Activated naive CD4-positive, alpha-beta T cell treated with anti-CD3 and anti-CD28 coated beads, Interleukin-2, amount 50 U/mL, for 24 hours (primary cell): Measurements from ENCODE around the gene COMMD4.
"Not testable (repeated sequence)": the region's sequence is repeated elsewhere in the genome, so short reads cannot be mapped to it uniquely, and the experiment has no call there.

Source experiments
- H3K27ac Mint-ChIP-seq: one replicate; pipeline ENCODE4 v1.8.0; 2021; ENCODE audit warnings: mild to moderate bottlenecking, mixed read lengths
- H3K27me3 Mint-ChIP-seq: one replicate; pipeline ENCODE4 v1.8.0; 2021; ENCODE audit warnings: mixed read lengths
- H3K36me3 Mint-ChIP-seq: one replicate; pipeline ENCODE4 v1.8.0; 2021; ENCODE audit warnings: mixed read lengths
- H3K4me1 Mint-ChIP-seq: one replicate; pipeline ENCODE4 v1.8.0; 2021; ENCODE audit warnings: mixed read lengths
- H3K4me3 Mint-ChIP-seq: one replicate; pipeline ENCODE4 v1.8.0; 2021; ENCODE audit warnings: mild to moderate bottlenecking, mixed read lengths
- H3K9me3 Mint-ChIP-seq: one replicate; pipeline ENCODE4 v1.8.0; 2021; ENCODE audit warnings: mixed read lengths

COMMD4 gene

GRCh38 chr15:75325922-75326321 lies 9.9 kb upstream of the COMMD4 start:
- H3K27ac Mint-ChIP-seq, result no peak overlapping the region
- no peaks in the 10 kb centered on the region for H3K36me3 Mint-ChIP-seq
- no peak overlapping the region for H3K4me3 Mint-ChIP-seq

DNA sequence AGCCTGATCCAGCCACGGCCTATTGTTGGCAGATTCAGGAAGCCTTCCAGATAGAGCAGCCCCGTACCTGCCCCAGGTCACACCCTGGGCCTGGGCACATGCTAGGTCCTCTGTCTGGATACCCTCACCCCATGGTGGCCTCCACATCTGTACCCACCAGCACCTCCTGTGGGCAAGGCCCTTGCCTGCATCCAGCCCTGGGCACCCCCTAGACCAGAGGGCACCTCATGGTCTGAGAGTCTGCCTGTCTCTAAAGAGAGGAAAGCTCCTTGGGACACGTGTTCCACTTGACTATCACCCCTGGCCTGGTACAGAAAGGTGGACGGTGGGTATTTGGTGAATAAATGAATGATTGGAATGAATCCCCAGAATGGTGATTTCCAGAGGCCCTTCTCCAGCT lies 8.9 kb upstream of the COMMD4 start:
- Mint-ChIP-seq H3K4me1 (no peaks in the 10 kb centered on the region), H3K27me3 (no peaks in the 10 kb centered on the region), H3K36me3 (no peaks in the 10 kb centered on the region), H3K27ac (no peak overlapping the region), H3K4me3 (no peak overlapping the region), H3K9me3 (no peaks in the 10 kb centered on the region)

More at GRCh38 chr15:75325922-75326321, 9.9 kb upstream of the COMMD4 start:
- H3K4me1 Mint-ChIP-seq, result no peaks in the 10 kb centered on the region
- H3K9me3 Mint-ChIP-seq, result no peaks in the 10 kb centered on the region
- H3K27me3 Mint-ChIP-seq, result no peaks in the 10 kb centered on the region

GRCh38 chr15:75327491-75327890 lies 8.4 kb upstream of the COMMD4 start:
- no peaks in the 10 kb centered on the region for H3K27me3 Mint-ChIP-seq
- H3K27ac Mint-ChIP-seq, result no peak overlapping the region
- no peak overlapping the region for H3K4me3 Mint-ChIP-seq
- H3K4me1 Mint-ChIP-seq, result no peaks in the 10 kb centered on the region
- H3K9me3 Mint-ChIP-seq, result no peaks in the 10 kb centered on the region
- no peaks in the 10 kb centered on the region for H3K36me3 Mint-ChIP-seq

DNA sequence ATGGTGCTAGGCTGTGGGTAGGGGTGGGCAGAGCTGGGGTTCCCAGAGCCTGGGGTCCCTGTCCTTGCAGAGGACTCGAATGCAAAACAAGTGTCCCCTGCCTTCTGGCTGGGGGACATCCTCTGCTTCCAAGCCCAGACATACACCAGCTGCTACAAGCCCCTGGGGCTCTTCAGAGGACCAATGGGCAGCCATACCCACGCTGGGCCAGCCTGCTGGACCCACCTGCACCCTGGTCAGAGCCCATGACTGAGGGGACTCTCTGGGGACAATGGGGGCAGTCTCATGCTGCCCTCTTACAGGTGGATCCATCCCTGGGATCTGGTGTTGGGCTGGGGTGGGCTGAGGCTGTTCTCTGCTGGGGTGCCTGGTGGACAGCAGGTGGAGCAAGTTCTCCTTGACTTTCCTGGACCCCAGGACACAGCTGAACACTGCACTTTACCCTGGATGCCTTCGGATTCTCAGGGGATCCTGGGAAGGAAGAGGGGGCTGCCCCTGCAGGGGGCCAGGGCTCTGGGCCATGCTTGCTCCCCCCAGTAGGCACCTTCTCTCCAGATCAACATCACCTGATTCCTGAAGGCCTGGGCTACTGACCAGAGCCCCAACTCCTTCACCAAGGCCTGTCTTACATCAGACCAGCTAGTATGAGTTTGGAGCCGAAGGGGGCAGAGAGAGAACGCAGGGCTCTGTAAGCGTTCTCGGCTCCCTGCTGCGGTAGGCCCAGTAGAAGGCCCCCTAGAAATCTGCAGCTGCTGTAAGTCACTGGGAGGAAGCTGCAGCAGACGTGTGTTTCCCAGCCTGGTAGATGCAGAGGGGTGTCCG lies 7.2 kb upstream of the COMMD4 start:
- H3K9me3 Mint-ChIP-seq, result no peaks in the 10 kb centered on the region
- H3K4me3 Mint-ChIP-seq, result no peak overlapping the region
- no peaks in the 10 kb centered on the region for H3K36me3 Mint-ChIP-seq
- no peak overlapping the region for H3K27ac Mint-ChIP-seq
- no peaks in the 10 kb centered on the region for H3K4me1 Mint-ChIP-seq
- no peaks in the 10 kb centered on the region for H3K27me3 Mint-ChIP-seq

GRCh38 chr15:75329571-75329970 lies 6.3 kb upstream of the COMMD4 start:
- Mint-ChIP-seq H3K27me3 (no peaks in the 10 kb centered on the region), H3K9me3 (no peaks in the 10 kb centered on the region), H3K4me3 (no peak overlapping the region), H3K36me3 (no peaks in the 10 kb centered on the region), H3K4me1 (no peaks in the 10 kb centered on the region), H3K27ac (no peak overlapping the region)

DNA sequence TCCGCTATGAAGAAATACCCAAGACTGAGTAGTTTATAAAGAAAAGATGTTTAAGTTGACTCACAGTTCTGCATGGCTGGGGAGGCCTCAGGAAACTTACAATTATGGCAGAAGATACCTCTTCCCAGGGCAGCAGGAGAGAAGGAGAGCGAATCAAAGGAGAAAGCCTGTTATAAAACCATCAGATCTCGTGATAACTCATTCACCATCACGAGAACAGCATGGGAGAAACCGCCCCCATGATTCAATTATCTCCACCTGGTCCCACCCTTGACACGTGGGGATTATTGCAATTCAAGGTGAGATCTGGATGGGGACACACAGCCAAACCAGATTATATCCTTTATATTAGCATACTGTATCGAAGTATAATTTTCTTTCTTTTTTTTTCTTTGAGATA lies 3.8 kb upstream of the COMMD4 start:
- not testable (repeated sequence) for H3K27me3 Mint-ChIP-seq, H3K4me3 Mint-ChIP-seq, H3K9me3 Mint-ChIP-seq, H3K36me3 Mint-ChIP-seq
- H3K27ac Mint-ChIP-seq, result peak overlapping the region; percentile 14
- peaks cover 20% of the 10 kb centered on the region for H3K4me1 Mint-ChIP-seq

DNA sequence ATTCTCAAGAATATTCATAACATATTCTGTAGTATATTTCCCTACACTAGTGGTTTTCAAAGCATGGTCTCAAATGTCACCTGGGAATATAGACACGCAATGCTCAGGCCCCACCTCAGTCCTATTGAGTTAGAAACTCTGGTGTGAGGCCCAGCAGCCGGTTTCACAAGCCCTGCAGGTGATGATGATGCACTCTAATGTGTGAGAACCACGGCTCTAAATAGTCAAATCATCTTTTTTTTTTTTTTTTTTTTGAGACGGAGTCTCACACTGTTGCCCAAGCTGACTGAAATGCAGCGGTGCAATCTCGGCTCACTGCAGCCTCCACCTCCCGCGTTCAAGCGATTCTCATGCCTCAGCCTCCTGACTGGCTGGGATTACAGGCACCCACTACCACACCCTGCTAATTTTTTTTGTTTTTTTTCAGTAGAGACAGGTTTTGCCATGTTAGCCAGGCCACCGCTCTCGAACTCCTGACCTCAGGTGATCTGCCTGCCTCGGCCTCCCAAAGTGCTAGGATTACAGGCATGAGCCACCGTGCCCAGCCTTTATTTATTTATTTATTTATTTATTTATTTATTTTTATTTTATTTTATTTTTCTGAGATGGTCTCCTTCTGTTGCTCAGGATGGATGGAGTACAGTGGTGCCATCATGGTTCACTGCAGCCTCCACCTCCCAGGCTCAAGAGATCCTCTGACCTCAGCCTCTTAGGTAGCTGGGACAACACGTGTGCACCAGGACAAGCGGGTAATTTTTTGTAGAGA lies 2.0 kb upstream of the COMMD4 start:
- H3K36me3 Mint-ChIP-seq, H3K27ac Mint-ChIP-seq, H3K4me3 Mint-ChIP-seq, H3K27me3 Mint-ChIP-seq, H3K9me3 Mint-ChIP-seq: not testable (repeated sequence)
- H3K4me1 Mint-ChIP-seq, result peaks cover 20% of the 10 kb centered on the region

GRCh38 chr15:75335313-75335704 lies 554 bp upstream of the COMMD4 start:
- H3K9me3 Mint-ChIP-seq, result no peaks in the 10 kb centered on the region
- H3K27me3 Mint-ChIP-seq, result no peaks in the 10 kb centered on the region
- H3K4me3 Mint-ChIP-seq, result peak overlapping the region; percentile 96
- H3K36me3 Mint-ChIP-seq, result peaks cover 3% of the 10 kb centered on the region
- peaks cover 20% of the 10 kb centered on the region for H3K4me1 Mint-ChIP-seq
- H3K27ac Mint-ChIP-seq, result peak overlapping the region; percentile 94

DNA sequence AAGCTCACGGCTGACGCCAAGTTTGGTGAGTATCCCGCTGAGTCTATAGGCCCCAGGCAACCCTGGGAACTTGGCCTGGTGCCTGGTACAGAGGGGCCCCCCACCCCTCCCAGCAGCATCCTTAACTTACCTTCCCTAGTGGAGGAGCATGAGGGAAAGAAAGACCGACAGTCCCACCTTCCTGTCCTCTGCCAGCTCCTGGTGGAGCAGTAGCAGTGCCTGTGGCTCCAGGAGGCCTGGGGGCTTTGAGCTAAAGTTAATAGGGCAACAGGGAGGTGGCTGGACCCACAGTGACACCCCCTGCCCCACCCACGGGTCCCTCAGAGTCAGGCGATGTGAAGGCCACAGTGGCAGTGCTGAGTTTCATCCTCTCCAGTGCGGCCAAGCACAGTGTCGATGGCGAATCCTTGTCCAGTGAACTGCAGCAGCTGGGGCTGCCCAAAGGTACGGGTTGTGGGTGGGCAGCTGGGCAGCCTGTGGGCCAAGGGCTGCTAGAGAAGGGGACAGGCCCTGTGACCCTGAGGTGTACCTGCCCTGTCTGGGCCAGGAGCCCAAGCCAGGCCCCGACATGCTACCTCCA lies 2.9 kb downstream of the COMMD4 start:
- H3K4me3 Mint-ChIP-seq, result no peak overlapping the region
- peak overlapping the region; percentile 23 for H3K27ac Mint-ChIP-seq
- no peaks in the 10 kb centered on the region for H3K9me3 Mint-ChIP-seq
- H3K4me1 Mint-ChIP-seq, result peaks cover 20% of the 10 kb centered on the region
- H3K27me3 Mint-ChIP-seq, result no peaks in the 10 kb centered on the region
- H3K36me3 Mint-ChIP-seq, result peaks cover 3% of the 10 kb centered on the region

- H3K36me3 Mint-ChIP-seq, result peaks cover 3% of the 10 kb centered on the region
Observed at GRCh38 chr15:75339531-75340240, 3.8 kb downstream of the COMMD4 start.

GRCh38 chr15:75342221-75342620 lies 6.4 kb downstream of the COMMD4 start:
- Mint-ChIP-seq H3K36me3 (peaks cover 3% of the 10 kb centered on the region), H3K27me3 (no peaks in the 10 kb centered on the region), H3K4me3 (no peak overlapping the region), H3K9me3 (no peaks in the 10 kb centered on the region), H3K4me1 (peaks cover 13% of the 10 kb centered on the region), H3K27ac (no peak overlapping the region)

More at GRCh38 chr15:75339531-75340240, 3.8 kb downstream of the COMMD4 start:
- H3K27me3 Mint-ChIP-seq, result no peaks in the 10 kb centered on the region
- H3K4me1 Mint-ChIP-seq, result peaks cover 20% of the 10 kb centered on the region
- no peak overlapping the region for H3K27ac Mint-ChIP-seq
- no peak overlapping the region for H3K4me3 Mint-ChIP-seq
- H3K9me3 Mint-ChIP-seq, result no peaks in the 10 kb centered on the region

- H3K9me3 Mint-ChIP-seq, H3K27ac Mint-ChIP-seq, H3K36me3 Mint-ChIP-seq, H3K27me3 Mint-ChIP-seq, H3K4me3 Mint-ChIP-seq: not testable (repeated sequence)
- H3K4me1 Mint-ChIP-seq, result peaks cover 16% of the 10 kb centered on the region
Observed at GRCh38 chr15:75343953-75344352, 8.1 kb downstream of the COMMD4 start.

DNA sequence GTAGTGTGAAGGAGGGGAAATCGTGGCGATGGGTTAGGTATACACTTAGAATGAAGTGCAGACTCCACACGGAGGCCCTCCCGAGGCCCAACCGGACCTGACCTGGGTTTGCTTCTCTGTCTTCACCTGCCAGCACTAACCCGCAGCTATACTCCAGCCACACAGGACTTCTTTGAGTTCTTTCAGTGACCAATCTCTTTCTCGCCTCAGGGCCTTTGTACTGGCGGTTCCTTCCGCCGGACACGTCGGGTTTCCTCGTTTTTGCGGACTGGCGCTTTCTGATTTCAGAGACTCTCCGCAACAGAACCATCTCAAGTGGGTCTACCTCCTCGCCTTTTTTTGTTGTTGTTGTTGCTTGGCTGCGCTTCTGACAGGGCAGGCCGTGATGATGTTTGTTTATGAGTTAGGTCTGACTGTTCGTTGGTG lies 10.9 kb downstream of the COMMD4 start, which contains the start of gene NEIL1:
TSS of gene NEIL1 (plus strand) at position 244 of the 426 bp plus-strand sequence. CDS start 1,867 bp downstream, outside the sequence.
- Mint-ChIP-seq H3K27ac (peak within 1 kb of the TSS; percentile 61), H3K4me1 (peaks cover 36% of the 10 kb centered on the region), H3K36me3 (peaks cover 4% of the 10 kb centered on the region), H3K27me3 (no peaks in the 10 kb centered on the region), H3K9me3 (peaks cover 5% of the 10 kb centered on the region), H3K4me3 (peak within 1 kb of the TSS; percentile 79)

DNA sequence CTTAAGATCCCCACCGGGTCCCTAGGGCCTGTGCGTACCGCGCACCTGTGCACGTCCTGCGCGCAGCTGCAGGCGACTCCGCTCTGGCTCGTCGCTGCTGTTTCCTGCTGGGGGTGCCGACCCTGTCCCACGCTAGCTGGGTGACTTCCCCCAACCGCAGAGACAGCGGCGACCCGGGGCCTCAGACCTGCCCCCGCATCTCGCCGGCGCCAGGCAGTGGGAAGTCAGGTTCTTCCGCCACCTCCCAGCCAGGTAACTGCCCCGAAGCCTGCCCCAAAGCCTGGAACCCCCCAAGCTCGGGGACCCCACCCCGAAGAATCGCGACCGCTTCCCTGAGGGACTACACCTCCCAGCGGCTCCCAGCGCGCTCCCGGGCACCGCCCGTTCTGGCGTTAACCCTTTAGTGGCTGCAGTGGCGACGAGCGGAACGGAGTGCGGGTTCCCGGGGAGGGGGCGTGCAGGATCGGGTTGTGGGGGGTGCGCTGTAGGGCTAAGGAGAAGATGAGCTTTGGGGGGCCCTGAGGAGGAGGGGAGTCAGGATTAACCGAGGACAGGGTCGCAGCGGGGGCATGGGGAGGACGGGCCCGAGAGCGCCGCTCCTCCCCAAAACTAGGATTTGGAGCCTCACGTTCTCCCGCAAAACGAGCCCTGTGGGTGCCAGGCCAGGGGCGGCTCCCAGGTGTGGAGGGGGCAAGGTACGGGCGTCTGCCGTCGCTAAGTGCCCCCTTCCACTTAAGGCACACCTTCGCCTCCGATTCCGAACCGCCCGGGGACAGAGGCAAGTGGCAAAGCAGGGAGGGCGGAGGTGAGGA lies 11.6 kb downstream of the COMMD4 start:
- H3K4me1 Mint-ChIP-seq, result peaks cover 36% of the 10 kb centered on the region
- H3K4me3 Mint-ChIP-seq, result peak overlapping the region; percentile 79
- no peaks in the 10 kb centered on the region for H3K27me3 Mint-ChIP-seq
- peaks cover 4% of the 10 kb centered on the region for H3K36me3 Mint-ChIP-seq
- H3K27ac Mint-ChIP-seq, result peak overlapping the region; percentile 61
- H3K9me3 Mint-ChIP-seq, result peaks cover 5% of the 10 kb centered on the region
